Esophagus mucosa (tissue), 1 donor: ENCODE results near the gene CD3D. TPM values are rescaled to one million over a fixed set of nuclear protein-coding genes. Genes with fewer than 3 reads are reported as not detected.

Experiments used
- ATAC-seq: fragments of 200-7000 bp; cut with Tn5 transposase; one replicate; pipeline ENCODE4 v1.9.1; 2020
- total RNA-seq: library from RNA; stranded (reverse); gene quantifications from one replicate; pipeline ENCODE4 v1.2.4, GENCODE V29; 2023
- donor health status: DM: yes; HTN: yes; CAD: no.

The CD3D gene
- total RNA-seq, result 4.0 TPM

DNA sequence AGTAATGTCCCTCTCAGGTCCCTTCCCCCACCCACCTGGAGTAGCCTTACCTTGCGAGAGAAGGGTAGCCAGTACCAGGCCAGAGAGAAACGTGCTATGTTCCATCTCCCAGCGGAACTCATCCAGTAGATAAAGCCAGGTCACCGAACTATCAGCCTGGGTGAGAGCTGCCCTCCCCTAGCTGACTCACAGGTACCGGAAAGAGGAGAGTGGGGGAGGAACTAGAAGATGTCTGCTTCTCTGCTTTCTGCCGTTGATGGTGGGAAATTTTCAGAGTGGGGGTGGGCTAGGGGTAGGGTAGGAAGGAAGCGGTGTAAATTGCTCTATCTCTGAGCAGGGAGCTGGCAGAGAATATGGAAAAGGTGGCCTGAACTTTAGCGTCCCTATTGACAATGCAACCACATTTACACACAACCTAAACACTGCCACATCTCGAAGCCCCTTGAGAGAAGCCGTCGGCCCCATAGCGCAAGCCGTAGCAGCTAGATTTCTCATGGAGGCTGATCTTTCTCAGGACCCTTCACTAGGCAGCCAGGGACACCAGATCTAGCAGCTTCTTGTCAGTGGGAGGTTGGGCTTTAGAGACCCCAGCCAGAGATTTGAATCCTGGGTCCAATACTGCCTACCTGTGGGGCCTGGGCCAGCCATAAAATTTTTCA, at the start of gene CD3D:
CD3D (minus strand) TSS at position 203 of the 659 bp plus-strand sequence; CDS start at position 105, 98 bp downstream.
- ATAC-seq, result no peak

GRCh38 chr11:118383657-118384056, 41.2 kb upstream of the CD3D start:
- no peak for ATAC-seq

DNA sequence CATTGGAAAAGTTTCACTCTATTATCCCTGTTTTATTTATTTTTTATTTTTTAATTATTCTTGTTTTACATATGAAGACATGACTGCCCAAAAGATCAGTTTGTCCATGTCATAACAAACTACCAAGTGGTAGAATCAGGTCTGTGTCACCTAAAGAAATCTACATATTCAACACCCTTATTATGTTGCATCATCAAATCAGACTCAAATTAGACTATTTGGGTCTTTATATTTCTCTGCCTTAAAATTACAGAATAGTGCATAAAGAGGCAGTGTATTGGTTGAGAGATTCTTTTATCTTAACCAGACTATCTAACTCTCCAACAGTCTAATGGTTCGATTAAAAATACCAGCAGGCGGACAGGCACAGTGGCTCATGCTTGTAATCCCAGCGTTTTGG, 40.4 kb upstream of the CD3D start:
- ATAC-seq, result no peak

DNA sequence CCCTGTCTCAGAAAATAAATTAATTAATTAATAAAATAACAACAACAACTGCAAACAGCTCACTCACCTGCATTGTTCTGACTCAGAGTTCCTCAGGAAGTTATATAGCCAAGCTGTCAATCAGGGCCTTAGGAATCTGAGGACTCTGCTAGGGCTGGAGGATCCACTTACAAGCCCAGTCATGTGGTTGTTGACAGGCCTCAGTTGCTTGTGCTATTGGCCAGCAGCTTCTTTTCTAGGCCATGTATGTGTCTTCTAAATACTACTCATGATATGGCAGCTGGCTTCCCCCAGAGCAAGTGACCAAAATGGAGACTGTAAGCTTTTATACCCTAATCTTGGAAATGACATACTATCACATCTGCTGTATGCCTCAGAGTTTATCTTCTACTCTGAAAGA, 38.1 kb upstream of the CD3D start:
- ATAC-seq, result peak; percentile 77

- peak; percentile 42 for ATAC-seq
These were observed 37.0 kb upstream of the CD3D start for GRCh38 chr11:118379497-118379896.

GRCh38 chr11:118375978-118376377, 33.5 kb upstream of the CD3D start:
- ATAC-seq, result no peak

- no peak for ATAC-seq
These were observed 32.2 kb upstream of the CD3D start for GRCh38 chr11:118374729-118375128.

DNA sequence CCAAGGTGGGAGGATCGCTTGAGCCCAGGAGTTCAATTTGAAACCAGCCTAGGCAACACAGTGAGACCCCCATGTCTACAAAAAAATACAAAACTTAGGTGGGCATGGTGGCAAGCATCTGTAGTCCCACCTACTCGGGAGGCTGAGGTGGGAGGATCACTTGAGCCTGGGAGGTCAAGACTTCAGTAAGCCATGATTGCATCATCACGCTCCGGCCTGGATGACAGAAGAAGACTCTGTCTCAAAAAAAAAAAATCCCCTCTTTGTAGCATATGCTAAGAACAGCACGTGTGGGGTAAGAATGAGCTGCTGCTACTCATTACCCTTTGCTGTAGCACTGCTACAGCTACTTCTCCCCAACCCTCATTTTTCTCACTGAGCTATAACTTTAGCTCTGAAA, 31.4 kb upstream of the CD3D start:
- no peak for ATAC-seq

DNA sequence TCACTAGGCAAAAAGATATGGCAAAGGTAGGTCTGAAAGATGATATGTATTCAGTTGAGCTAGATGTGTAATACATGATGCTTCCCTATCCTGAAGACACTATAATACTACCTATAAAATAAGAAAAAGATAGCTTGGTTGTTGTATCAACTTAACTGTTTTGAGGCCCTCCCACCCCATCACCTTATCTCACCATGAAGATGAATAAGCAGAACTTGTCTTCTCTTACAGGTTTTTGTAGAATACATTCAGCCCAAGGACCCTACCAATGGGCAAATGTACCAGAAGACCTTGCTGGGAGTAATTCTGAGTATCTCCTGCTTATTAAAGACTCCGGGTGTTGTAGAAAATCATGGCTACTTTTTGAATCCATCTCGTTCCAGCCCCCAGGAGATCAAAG, 30.8 kb upstream of the CD3D start:
- no peak for ATAC-seq

GRCh38 chr11:118370774-118371173, 28.3 kb upstream of the CD3D start:
- no peak for ATAC-seq

DNA sequence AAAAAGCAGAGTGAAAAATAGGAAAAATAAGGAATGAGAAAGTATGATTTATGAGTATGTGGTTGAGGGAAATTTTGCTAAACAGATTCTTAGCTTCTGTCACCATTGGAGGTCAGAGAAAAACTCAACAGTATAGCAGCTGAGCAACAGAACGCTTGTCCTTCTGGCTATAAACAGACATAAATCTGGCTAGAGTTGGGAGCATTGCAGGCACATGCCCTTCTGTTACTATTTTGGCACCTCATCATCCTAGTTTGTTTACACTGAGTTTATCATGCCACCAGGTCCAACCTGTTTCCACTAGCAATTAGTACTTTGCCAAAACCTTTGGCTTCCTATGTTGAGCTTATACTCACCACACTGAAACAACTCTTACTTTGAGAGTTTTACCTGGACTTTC, 23.8 kb upstream of the CD3D start:
- peak; percentile 94 for ATAC-seq

DNA sequence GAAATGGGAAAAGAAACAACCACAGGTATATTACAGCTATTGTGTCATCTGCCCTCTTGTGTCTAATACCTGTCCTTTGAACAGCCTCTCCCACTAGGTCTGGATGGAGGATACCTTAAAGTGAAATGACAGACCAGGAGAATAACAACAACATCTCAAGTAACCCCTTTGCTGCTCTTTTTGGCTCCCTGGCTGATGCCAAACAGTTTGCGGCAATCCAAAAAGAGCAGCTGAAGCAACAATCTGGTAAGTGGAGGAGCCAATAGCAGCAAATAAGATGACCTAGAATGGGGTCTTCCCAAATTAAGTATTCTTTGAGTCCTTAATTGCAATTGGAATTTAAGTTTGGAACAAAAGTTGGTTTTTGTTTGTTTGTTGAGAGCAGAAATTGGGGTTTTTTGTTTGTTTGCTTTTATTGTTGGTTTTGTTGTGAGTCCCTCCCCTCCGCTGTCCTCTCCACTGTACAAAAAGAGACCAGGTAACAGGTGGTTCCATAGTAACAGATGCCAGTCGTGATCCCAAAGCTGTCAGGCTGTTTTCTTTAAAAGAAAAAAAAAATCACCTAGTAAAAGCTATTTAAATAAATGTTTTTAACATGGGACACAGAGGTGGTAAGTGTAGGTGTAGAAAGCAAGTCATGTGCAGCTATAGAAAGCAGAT, 22.6 kb upstream of the CD3D start:
- ATAC-seq, result no peak

- ATAC-seq, result peak; percentile 96
These were observed 16.9 kb upstream of the CD3D start, which contains the start of gene UBE4A for GRCh38 chr11:118359295-118359958. Gene UBE4A (plus strand): TSS chr11:118359600. CDS start chr11:118365081, 5,481 bp downstream.

DNA sequence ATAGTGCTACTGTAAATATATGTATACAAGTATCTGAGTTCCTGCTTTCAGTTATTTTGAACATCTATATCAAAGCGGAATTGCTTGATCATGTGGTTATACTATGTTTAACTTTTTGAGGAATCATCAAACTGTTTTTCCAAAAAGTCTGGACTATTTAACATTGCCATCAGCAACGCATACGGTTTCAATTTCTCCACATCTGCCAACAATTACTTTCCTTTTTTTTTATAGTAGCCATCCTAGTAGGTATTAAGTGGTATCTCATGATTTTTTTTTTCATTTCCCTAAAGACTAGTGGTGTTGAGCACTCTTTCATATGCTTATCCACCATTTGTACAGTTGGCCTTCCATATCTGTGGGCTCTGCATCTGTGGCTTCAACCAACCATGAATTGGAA, 15.6 kb upstream of the CD3D start:
- ATAC-seq, result no peak

DNA sequence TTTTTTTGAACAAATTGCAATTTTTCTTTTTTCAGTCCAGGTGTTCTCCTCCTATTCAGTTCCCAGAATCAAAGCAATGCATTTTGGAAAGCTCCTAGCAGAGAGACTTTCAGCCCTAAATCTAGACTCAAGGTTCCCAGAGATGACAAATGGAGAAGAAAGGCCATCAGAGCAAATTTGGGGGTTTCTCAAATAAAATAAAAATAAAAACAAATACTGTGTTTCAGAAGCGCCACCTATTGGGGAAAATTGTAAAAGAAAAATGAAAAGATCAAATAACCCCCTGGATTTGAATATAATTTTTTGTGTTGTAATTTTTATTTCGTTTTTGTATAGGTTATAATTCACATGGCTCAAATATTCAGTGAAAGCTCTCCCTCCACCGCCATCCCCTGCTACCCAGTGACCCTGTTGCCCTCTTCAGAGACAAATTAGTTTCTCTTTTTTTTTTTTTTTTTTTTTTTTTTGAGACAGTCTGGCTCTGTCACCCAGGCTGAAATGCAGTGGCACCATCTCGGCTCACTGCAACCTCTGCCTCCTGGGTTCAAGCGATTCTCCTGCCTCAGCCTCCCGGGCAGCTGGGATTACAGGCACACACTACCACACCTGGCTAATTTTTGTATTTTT, 10.7 kb upstream of the CD3D start:
- no peak for ATAC-seq

- no peak for ATAC-seq
These were observed 7.0 kb upstream of the CD3D start for GRCh38 chr11:118349475-118349874.

- peak; percentile 12 for ATAC-seq
These were observed 1.5 kb upstream of the CD3D start, which contains the start of gene CD3G for GRCh38 chr11:118343981-118344515. Gene CD3G (plus strand): TSS chr11:118344344. CDS start chr11:118344424, 80 bp downstream.

GRCh38 chr11:118343248-118343647, 743 bp upstream of the CD3D start:
- ATAC-seq, result no peak

- no peak for ATAC-seq
These were observed 553 bp downstream of the CD3D start for GRCh38 chr11:118341815-118342489.

GRCh38 chr11:118341261-118341660, 1.2 kb downstream of the CD3D start:
- no peak for ATAC-seq

DNA sequence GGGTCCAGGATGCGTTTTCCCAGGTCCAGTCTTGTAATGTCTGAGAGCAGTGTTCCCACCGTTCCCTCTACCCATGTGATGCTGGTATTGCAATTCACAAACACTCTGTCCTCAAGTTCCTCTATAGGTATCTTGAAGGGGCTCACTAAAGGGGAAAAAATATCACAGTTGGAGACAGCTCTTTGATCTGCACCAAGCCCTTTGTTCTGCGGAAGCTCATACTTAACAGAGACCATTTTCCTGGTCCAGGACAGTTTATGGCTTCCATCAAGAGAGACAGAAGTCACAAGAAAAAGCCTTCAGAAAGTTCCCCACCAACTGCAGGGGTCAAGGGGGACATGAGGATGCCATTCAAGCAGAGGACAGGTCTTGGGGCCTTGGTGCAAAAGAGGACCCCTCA, 2.1 kb downstream of the CD3D start:
- ATAC-seq, result no peak

DNA sequence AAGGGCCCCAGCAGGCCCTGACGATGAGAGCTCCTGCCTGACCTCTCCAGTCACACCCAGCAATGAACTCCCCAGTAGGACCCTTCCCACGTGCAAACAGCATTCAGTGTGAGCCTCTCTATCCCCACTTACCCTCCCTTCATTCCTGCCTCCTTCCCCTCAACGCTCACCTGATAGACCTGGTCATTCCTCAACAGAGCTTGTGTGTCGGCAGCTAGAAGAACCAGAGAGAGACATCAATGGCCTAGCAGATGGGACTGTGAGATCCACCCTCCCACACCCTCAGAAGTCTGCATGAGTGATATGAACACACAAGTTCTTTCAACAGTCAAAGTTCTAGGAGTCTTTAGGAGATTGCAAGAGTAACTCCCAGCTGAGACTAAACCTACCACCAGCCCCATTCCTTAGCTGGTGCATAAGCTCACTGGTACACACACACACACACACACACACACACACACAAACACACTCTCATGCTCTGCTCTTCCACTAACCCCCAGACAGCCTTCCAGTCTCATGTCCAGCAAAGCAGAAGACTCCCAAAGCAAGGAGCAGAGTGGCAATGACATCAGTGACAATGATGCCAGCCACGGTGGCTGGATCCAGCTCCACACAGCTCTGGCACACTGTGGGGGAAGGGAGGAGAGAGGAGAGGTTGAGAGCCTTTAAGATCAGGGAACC, 3.1 kb downstream of the CD3D start:
- no peak for ATAC-seq
